Kidney epithelial cell (primary cell): ENCODE results near the gene MPZ. TPM values are rescaled to one million over a fixed set of nuclear protein-coding genes. Genes with fewer than 3 reads are reported as not detected.

Source experiments
- DNase-seq: peaks from one replicate; pipeline ENCODE4 v3.0.0-alpha.2; 2010; ENCODE audit warnings: low read depth
- H3K27me3 ChIP-seq: 2 replicates; pipeline ENCODE4 v1.6.0; 2011; ENCODE audit warnings: low read length; ENCODE audit not compliant: control insufficient read depth, insufficient read depth
- H3K36me3 ChIP-seq: 2 replicates; pipeline ENCODE4 v1.5.1; 2011; ENCODE audit warnings: low read length; ENCODE audit not compliant: control insufficient read depth, insufficient read depth
- H3K4me3 ChIP-seq: 2 replicates; pipeline ENCODE4 v1.5.1; 2011; ENCODE audit warnings: low read depth, mild to moderate bottlenecking, control low read depth, low read length
- total RNA-seq: library from RNA; depleted of rRNA; stranded (reverse); fragments of >200 nt; gene quantifications from 2 replicates; pipeline ENCODE4 v1.2.3, GENCODE V29; 2015
- TF ChIP-seq, protein P1 (sequence below): IDR thresholded peaks from 2 replicates; pipeline ENCODE4 v1.5.1; 2011; ENCODE audit warnings: mild to moderate bottlenecking, moderate library complexity, low read length, control low read depth, inconsistent platforms; ENCODE audit not compliant: insufficient read depth, poor library complexity, severe bottlenecking

The MPZ gene
- total RNA-seq, result 0.14 and 0.54 TPM in 2 replicates

DNA sequence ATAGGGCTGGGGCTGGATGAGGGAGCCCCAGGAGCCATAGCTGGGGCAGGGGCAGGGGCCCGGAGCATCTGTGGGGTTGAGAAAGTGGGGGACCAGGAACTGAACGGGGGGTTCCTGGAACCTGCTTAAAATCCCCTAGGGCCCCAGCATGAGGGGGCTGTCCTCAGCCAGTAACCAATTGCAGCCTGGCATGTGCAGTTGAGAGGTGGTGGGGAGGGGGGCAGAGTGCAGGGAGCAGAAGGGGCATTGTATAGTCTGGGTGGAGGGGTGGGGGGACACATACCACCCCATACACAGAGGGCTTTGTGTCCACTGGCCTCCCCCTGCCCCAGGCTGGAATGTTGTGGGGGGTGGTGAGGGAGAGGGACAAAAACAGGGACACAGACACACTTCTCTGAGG, at the start of gene MPZ:
MPZ (minus strand) TSS at position 101 of the 400 bp plus-strand sequence; CDS start at position 38, 63 bp downstream.
- TF ChIP-seq, protein P1, sequence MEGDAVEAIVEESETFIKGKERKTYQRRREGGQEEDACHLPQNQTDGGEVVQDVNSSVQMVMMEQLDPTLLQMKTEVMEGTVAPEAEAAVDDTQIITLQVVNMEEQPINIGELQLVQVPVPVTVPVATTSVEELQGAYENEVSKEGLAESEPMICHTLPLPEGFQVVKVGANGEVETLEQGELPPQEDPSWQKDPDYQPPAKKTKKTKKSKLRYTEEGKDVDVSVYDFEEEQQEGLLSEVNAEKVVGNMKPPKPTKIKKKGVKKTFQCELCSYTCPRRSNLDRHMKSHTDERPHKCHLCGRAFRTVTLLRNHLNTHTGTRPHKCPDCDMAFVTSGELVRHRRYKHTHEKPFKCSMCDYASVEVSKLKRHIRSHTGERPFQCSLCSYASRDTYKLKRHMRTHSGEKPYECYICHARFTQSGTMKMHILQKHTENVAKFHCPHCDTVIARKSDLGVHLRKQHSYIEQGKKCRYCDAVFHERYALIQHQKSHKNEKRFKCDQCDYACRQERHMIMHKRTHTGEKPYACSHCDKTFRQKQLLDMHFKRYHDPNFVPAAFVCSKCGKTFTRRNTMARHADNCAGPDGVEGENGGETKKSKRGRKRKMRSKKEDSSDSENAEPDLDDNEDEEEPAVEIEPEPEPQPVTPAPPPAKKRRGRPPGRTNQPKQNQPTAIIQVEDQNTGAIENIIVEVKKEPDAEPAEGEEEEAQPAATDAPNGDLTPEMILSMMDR, result no peak
- H3K4me3 ChIP-seq, result no peak within 1 kb of the TSS
- H3K36me3 ChIP-seq, result no peaks in the 10 kb centered on the region
- no peak for DNase-seq
- no peaks in the 10 kb centered on the region for H3K27me3 ChIP-seq

DNA sequence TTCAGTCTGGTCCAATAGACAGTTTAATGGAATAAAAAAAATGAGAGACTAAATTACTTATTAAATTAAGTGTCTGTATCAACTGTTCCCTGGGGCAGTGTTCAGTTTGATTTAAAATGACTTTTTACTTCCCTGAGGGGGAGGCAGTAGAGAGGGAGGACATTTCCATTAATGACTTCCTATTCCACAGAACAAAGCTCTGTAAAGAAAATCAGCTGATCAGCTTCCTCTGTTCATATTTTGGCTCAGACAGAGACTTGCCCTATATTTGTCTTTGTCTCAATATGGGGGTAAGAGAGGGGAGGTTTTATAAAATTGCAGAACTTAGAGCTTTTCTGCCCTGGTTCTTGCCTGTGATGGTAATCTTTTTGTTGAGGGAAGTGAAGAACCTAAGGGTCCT, 49.5 kb upstream of the MPZ start:
- TF ChIP-seq, protein P1, result no peak
- no peak overlapping the region for H3K4me3 ChIP-seq
- no peaks in the 10 kb centered on the region for H3K36me3 ChIP-seq
- no peak for DNase-seq
- no peaks in the 10 kb centered on the region for H3K27me3 ChIP-seq

DNA sequence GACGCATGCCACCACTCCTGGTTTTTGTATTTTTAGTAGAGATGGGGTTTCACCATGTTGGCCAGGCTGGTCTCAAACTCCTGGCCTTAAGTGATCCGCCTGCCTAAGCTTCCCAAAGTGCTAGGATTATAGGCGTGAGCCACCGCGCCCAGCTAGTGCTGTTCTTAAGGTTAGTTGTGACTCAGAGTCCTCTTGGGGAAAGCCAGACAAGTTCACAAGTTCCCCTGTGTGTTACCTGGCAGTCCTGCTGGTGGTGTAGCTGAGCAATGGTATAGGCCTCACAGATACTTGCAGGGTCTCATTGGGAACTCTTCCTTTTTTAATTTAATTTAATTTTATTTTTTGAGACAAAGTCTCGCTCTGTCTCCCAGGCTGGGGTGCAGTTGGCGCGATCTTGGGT, 47.3 kb upstream of the MPZ start:
- Histone ChIP-seq H3K27me3 (no peaks in the 10 kb centered on the region), H3K36me3 (no peaks in the 10 kb centered on the region), H3K4me3 (no peak overlapping the region)
- TF ChIP-seq, protein P1, result no peak
- DNase-seq, result no peak

DNA sequence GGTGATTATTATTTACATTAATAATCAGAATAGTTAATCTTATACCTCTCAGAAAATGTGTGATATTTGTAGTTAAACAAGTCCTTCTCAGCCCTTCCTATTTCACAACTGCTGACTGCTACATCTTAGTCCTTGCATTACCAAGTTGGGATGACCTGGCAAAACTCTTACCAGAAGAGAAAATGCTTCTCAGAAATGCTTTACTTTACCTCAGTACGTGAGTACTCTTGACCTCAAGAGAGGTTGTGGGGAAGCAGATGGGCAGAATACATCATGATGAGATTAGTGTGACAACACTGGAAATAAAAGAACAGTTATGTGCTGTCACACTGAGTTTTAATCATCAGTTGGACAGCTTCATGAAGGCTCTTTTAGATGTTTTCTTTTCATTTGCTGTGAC, 41.7 kb upstream of the MPZ start:
- TF ChIP-seq, protein P1, result no peak
- Histone ChIP-seq H3K4me3 (no peak overlapping the region), H3K36me3 (no peaks in the 10 kb centered on the region), H3K27me3 (no peaks in the 10 kb centered on the region)
- no peak for DNase-seq

DNA sequence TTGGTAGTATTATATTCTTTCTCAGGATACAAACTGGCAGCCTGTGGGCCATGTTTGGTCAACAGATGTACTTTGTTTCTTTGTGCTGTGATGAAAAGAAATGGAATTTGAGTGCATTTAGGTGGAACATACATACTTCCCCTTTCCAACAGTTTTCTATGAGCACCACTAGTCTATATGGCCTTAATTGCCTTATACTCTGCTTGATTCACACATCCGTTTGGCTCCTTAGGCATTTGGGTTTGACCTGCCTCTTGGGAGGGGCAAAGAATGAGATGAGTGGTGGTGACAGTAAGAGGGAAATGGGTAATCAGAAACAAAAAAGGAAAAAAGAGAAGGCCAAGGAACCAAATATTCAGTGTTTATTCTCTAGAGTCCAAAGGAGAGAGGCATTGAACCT, 40.9 kb upstream of the MPZ start:
- Histone ChIP-seq H3K36me3 (no peaks in the 10 kb centered on the region), H3K27me3 (no peaks in the 10 kb centered on the region), H3K4me3 (no peak overlapping the region)
- DNase-seq, result no peak
- TF ChIP-seq, protein P1, result no peak

DNA sequence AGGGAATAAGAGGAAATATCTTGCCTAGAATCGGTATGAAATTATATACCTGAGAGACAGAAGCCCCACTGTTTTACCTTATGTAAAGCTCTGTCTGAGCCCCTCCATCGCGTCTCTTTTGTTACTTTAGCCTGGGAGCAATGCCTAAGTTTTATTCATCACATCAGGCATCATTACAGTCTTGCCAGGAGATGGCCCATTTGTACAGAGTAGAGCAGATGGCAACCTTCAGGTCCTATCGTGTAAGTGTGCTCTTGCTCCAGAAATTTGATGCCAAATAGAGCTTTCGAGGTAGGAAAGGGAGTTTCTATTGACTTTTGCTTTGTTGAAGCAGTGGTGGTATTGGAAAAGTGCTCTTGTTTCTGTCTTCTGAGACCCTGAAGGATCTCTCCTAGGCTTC, 33.1 kb upstream of the MPZ start:
- no peaks in the 10 kb centered on the region for H3K27me3 ChIP-seq
- no peak overlapping the region for H3K4me3 ChIP-seq
- peaks cover 1% of the 10 kb centered on the region for H3K36me3 ChIP-seq
- TF ChIP-seq, protein P1, result no peak
- no peak for DNase-seq
